ENCODE data around the gene RAP1GAP.

The RAP1GAP gene

DNA sequence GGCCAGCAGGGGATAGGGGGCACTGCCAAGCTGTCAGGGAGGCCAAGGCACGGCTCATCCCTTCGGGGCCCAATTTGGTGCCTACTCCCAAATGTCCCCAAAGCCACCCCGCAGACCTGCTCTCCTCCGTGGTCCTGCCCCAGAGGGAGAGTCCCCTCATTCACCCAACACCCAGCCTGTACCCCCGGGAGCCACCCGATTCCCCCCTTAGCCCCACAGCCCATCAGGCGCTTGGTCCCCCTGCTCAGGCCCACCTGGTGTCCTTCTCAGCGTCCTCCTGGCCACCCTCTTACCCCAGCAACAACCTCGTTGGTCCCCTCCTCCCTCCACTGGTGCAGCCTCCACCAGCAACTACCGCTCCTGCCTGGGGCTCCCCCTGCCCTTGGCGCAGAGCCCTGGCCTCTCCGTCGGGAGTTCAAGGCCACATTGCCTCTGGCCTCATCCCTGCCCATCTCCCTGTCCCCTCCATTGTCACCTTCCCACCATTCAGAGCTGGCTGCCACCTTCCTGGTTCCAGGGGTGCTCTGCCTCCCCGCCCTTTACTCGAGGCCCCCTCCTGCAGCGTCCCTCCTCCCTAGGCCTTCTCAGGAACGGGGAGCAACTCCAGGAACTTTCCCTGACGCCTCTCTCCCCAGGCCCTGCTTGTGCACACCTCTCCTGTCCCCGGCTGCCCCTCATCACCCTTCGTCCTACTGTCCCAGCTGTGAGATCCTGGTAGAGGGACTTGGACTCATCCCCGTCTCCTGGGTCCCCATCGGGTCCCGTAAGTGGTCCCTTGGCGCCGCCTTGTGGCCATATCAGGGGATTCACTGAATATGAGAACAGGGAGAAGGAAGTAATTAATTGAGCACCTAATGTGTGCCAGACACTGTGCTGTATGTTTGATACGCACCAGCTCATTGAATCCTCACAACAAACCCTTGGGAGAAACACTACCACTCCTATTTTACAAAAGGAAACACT, 73.9 kb downstream of the RAP1GAP start:
- no peak overlapping the region for H3K27ac ChIP-seq
- TF ChIP-seq, protein P1, sequence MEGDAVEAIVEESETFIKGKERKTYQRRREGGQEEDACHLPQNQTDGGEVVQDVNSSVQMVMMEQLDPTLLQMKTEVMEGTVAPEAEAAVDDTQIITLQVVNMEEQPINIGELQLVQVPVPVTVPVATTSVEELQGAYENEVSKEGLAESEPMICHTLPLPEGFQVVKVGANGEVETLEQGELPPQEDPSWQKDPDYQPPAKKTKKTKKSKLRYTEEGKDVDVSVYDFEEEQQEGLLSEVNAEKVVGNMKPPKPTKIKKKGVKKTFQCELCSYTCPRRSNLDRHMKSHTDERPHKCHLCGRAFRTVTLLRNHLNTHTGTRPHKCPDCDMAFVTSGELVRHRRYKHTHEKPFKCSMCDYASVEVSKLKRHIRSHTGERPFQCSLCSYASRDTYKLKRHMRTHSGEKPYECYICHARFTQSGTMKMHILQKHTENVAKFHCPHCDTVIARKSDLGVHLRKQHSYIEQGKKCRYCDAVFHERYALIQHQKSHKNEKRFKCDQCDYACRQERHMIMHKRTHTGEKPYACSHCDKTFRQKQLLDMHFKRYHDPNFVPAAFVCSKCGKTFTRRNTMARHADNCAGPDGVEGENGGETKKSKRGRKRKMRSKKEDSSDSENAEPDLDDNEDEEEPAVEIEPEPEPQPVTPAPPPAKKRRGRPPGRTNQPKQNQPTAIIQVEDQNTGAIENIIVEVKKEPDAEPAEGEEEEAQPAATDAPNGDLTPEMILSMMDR (conservative IDR thresholded peaks at IDR 0.05): peak; percentile 55

DNA sequence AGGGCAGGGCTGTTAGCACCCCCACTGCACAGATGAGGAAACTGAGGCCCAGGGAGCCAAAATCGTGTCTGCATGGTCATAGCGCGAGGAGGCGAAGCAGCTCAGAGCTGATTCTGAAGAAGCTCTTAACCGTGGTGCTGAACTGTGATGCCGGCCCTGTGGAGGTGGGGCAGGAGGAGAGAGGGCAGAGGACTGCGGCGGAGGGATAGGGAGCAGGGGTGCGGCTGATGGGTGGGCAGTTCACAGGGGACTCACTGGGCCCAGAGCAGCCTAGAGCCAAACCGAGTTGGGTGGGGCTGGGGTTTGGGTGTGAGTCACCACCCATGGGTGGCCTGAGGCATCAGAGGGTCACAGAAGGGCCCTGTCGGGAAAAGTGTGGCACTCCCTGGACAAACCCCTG, 74.7 kb downstream of the RAP1GAP start:
- TF ChIP-seq, protein P1 (conservative IDR thresholded peaks at IDR 0.05): no peak
- H3K27ac ChIP-seq: no peak overlapping the region

DNA sequence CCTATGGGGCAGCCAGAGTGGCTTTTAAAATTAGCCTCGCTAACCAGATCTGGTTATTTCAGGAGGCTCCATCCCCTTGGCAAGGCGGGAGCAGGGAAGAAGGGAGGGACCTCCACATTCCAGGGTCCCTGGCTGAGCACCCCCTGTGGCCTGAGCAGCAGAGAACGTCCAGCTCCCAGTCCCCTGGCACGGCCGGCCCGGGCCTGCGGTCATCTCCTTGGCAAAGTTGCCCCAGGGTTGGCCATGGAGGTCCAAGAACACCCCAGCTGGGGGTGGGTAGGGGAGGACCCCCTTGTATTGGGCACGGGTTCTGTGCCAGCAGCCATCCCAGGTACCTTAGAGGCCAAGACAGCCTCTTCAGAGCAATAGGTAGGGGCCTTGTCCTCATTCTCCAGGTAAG, 75.9 kb downstream of the RAP1GAP start:
- 0 out of 2 replicates have a peak overlapping the region, but pooled peaks have one; percentile 9 for H3K27ac ChIP-seq
- TF ChIP-seq, protein P1 (conservative IDR thresholded peaks at IDR 0.05): no peak

DNA sequence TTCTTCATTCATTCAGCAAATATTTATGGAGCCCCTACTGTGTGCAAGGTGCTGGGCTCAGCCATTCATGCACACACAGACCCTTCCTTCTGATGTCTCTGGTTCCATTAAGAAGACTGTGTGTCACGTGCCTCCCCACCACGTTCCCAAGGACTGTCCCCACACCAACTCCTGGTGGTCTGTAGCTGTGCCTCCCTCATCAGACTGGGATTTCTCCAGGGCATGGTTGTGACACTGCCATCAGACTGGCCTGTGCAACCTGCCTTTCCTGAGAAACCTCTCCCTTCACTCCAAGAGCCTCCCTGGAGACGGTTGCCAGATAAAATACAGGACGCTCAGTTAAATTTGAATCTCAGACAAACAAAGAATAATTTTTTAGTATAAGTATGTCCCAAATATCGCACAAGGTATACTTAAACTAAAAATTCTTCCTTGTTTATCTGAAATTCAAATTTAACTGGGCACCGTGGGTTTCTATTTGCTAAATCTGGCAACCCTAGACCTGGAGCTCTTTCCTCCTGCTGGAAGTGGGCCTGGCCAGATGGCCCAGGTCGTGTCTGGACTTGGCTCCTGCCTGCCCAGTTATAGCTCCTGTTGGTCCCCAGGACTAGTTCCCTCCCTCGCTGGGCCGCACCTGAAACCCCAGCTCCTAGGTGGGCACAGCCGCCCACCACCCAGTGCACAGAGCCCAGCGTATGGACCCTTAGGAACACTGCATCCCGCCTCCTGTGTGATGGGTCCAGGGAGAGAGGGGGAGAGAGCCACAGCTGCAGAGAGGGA, 76.9 kb downstream of the RAP1GAP start:
- TF ChIP-seq, protein P1 (conservative IDR thresholded peaks at IDR 0.05): no peak
- peak overlapping the region; percentile 9; the same call in 1 of the 2 replicates for H3K27ac ChIP-seq

DNA sequence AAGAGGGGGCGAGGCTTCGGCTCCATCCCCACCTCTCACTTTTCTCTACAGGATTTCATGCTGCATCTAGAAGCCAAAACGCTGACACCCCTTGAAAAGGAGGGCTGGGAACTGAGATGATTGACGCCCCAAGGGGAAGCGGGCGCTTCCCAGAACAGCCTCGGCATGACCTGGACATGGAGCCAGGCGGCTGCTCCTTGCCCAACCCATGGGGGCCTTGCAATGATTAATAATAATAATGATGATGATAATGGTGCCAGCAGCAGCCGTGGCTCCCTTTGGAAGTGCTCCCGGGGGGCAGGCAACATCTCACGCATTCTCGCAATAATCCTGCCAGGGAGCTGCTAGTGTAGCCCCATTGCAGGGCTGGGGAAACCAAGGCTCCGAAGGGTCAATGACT, 78.2 kb downstream of the RAP1GAP start:
- no peak overlapping the region for H3K27ac ChIP-seq
- TF ChIP-seq, protein P1 (conservative IDR thresholded peaks at IDR 0.05): no peak

DNA sequence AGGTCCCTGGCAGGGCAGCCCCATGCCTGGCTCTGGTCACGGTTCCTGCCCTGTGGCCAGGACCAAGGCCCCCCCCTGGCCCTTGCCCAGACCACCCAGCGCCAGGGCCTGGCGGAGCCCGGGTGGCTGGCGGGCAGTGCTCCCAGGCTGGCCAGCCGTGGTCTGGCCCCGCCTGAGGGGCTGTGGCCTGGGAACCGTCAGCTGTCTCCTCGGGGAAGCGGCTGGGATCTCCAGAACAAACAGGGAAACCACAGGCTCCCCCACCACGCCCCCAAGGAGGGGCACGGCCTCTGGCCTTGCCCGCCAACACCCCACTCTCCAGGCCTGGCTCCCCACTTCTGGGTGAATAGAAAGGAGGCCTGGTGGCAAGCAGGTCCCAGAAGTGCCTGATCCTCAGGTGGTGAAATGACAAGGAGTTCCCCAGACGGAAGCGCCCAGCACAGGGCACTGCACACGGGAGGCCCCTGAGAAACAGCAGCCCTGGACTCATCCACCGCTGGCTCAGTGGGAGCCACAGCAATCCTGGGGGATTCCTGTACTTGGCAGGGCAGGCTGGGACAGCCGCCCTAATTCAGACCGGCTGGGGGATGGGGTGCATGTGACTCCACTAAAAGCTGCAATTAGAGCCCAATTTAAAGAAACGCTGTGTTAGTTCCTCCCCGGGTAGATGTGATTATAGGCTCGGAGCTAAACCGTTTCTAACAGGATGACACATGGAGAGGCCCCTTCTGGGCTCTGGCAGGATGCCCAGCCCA, 78.9 kb downstream of the RAP1GAP start:
- H3K27ac ChIP-seq: no peak overlapping the region
- TF ChIP-seq, protein P1 (conservative IDR thresholded peaks at IDR 0.05): no peak
